ENCODE data around the gene CIRBP. TPM values are rescaled to one million over a fixed set of nuclear protein-coding genes. Genes with fewer than 3 reads are reported as not detected.

CIRBP gene
- total and polyA plus RNA-seq, 2 of the 13 experiments (the other 11 are each of a cell fraction or from before 2014, with no cell fraction given) = 133 to 140 TPM

GRCh38 chr19:1275260-1275975, 6.3 kb downstream of the CIRBP start, which contains the start of gene FAM174C (continued):
- TF ChIP-seq HMGXB3 (CRISPR knock-in tag; IDR thresholded peaks at IDR 0.05; ENCODE audit: borderline replicate concordance) (no peak), ZNF180 (CRISPR knock-in tag; IDR thresholded peaks at IDR 0.05; ENCODE audit: borderline replicate concordance, low read depth) (no peak), KDM1A (CRISPR knock-in tag; IDR thresholded peaks at IDR 0.05) (no peak), REL (CRISPR knock-in tag; conservative IDR thresholded peaks at IDR 0.05) (no peak), ZNF605 (CRISPR knock-in tag; IDR thresholded peaks at IDR 0.05) (0 out of 2 replicates have a peak, but pooled peaks have one; percentile 1), MZF1 (CRISPR knock-in tag; IDR thresholded peaks at IDR 0.05; ENCODE audit: borderline replicate concordance) (no peak), ZSCAN20 (CRISPR knock-in tag; IDR thresholded peaks at IDR 0.05; ENCODE audit: borderline replicate concordance) (no peak), NCOR1 (IDR thresholded peaks at IDR 0.05; ENCODE audit: borderline replicate concordance, low read length) (no peak; the same call in 1 of the 2 replicates), HCFC1 (IDR thresholded peaks at IDR 0.05; ENCODE audit: low read depth, low read length) (peak; percentile 13), ZSCAN29 (CRISPR knock-in tag; conservative IDR thresholded peaks at IDR 0.05) (no peak), TBP (CRISPR knock-in tag; IDR thresholded peaks at IDR 0.05) (no peak), PREB (CRISPR knock-in tag; IDR thresholded peaks at IDR 0.05) (no peak), ZNF512B (CRISPR knock-in tag; IDR thresholded peaks at IDR 0.05; ENCODE audit: borderline replicate concordance) (no peak), MED1 (CRISPR knock-in tag; IDR thresholded peaks at IDR 0.05) (no peak; the same call in 1 of the 2 replicates), SAFB2 (CRISPR knock-in tag; IDR thresholded peaks at IDR 0.05; ENCODE audit: borderline replicate concordance, low read depth) (peak; percentile 58; the same call in 1 of the 2 replicates), PRDM15 (CRISPR knock-in tag; IDR thresholded peaks at IDR 0.05) (no peak), RNF2 (conservative IDR thresholded peaks at IDR 0.05; ENCODE audit: low read depth) (peak; percentile 97)

All from HepG2 (cell line).